Activated CD4-positive, alpha-beta memory T cell treated with anti-CD3 and anti-CD28 coated beads, Interleukin-2, amount 10 ng/mL, durations not matched to agents 7 days and 5 days (primary cell): ENCODE measurements around the gene SIX3. TPM values are rescaled to one million over a fixed set of nuclear protein-coding genes. Genes with fewer than 3 reads are reported as not detected.
A peak's percentile ranks its signal among the peaks of the same experiment; 100 is the strongest.

Experiments
- CTCF ChIA-PET: fragments of 350-600 bp; sonication (Branson Sonifier 250); formaldehyde crosslinking; loops from one replicate; lab custom pipeline; 2021; ENCODE audit warnings: antibody characterized with exemption, inconsistent platforms; lab: Charles Lee
- POLR2A ChIA-PET: fragments of 350-600 bp; sonication (Branson Sonifier 250); formaldehyde crosslinking; loops from one replicate; lab custom pipeline; 2021; ENCODE audit warnings: antibody characterized with exemption; lab: Charles Lee
- DNase-seq: peaks from one replicate; pipeline ENCODE4 v3.0.0-alpha.2; 2020
- H3K27ac Mint-ChIP-seq: one replicate; pipeline ENCODE4 v1.8.0; 2021; ENCODE audit warnings: mild to moderate bottlenecking, mixed read lengths
- H3K27me3 Mint-ChIP-seq: one replicate; pipeline ENCODE4 v1.8.0; 2021; ENCODE audit warnings: mixed read lengths
- H3K36me3 Mint-ChIP-seq: one replicate; pipeline ENCODE4 v1.8.0; 2021; ENCODE audit warnings: low read depth, mixed read lengths
- H3K4me1 Mint-ChIP-seq: one replicate; pipeline ENCODE4 v1.8.0; 2021; ENCODE audit warnings: mixed read lengths
- H3K4me3 Mint-ChIP-seq: one replicate; pipeline ENCODE4 v1.8.0; 2021; ENCODE audit warnings: mild to moderate bottlenecking, mixed read lengths
- H3K9me3 Mint-ChIP-seq: one replicate; pipeline ENCODE4 v1.8.0; 2021; ENCODE audit warnings: mixed read lengths
- total RNA-seq, 2 experiments: library from RNA; stranded (reverse); gene quantifications; one replicate each; pipeline ENCODE4 v1.2.3, GENCODE V29; 2021

Gene SIX3
- total RNA-seq, 2 experiments from 2014 or later: 0.08 to 0.13 TPM

GRCh38 chr2:44942304-44943030 lies 965 bp downstream of the SIX3 start:
- POLR2A ChIA-PET: interaction anchor here (0.6 kb wide), 1 partner anchor 10 kb away, joined by 3 read pairs; no protein-coding TSS in a partner anchor
- no peak overlapping the region for H3K27ac Mint-ChIP-seq

GRCh38 chr2:44943031-44943692 lies 1.7 kb downstream of the SIX3 start:
- no peak overlapping the region for H3K4me3 Mint-ChIP-seq
- H3K27me3 Mint-ChIP-seq: peaks cover 88% of the 10 kb centered on the region
- H3K27ac Mint-ChIP-seq: no peak overlapping the region
- ChIA-PET CTCF (interaction anchor here (1.4 kb wide), 1 partner anchor 463 kb away, joined by 4 read pairs; no protein-coding TSS in a partner anchor), POLR2A (interaction anchor here (0.6 kb wide), 1 partner anchor 11 kb away, joined by 3 read pairs; no protein-coding TSS in a partner anchor)
- peaks cover 38% of the 10 kb centered on the region for H3K4me1 Mint-ChIP-seq
- no peak for DNase-seq
- no peaks in the 10 kb centered on the region for H3K9me3 Mint-ChIP-seq
- peaks cover 2% of the 10 kb centered on the region for H3K36me3 Mint-ChIP-seq

More at GRCh38 chr2:44942304-44943030, 965 bp downstream of the SIX3 start:
- CTCF ChIA-PET: no interaction called here
- H3K4me1 Mint-ChIP-seq: peaks cover 38% of the 10 kb centered on the region
- DNase-seq: peak; percentile 44
- H3K27me3 Mint-ChIP-seq: peaks cover 86% of the 10 kb centered on the region
- no peaks in the 10 kb centered on the region for H3K9me3 Mint-ChIP-seq
- H3K4me3 Mint-ChIP-seq: peak overlapping the region; percentile 59
- H3K36me3 Mint-ChIP-seq: peaks cover 2% of the 10 kb centered on the region

DNA sequence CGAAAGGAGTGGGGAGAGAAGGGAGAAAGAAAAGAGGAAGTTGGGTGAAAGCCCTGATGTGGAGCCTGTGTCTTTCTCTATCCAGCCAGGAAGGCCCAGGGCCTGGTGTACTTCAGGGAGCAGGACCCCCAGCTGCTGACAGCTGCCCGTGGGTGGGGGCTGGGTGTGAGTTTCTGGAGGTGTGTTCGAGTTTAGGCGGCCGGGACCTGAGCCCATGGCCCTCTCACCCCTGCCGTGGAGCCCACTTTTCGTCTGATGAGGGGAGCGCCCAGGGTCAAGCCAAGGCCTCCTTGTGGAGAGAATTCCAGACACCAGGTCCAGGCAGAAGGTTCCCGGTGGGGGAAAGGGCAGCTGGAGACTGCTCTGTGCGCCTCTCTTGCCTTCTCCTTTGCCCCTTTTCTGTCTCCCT lies 2.2 kb downstream of the SIX3 start:
- Mint-ChIP-seq H3K4me3 (no peak overlapping the region), H3K36me3 (peaks cover 2% of the 10 kb centered on the region), H3K4me1 (peaks cover 35% of the 10 kb centered on the region), H3K9me3 (no peaks in the 10 kb centered on the region), H3K27ac (no peak overlapping the region), H3K27me3 (peaks cover 85% of the 10 kb centered on the region)
- DNase-seq: no peak
- POLR2A ChIA-PET: no interaction called here
- CTCF ChIA-PET: interaction anchor here (1.4 kb wide), 1 partner anchor 464 kb away, joined by 4 read pairs; no protein-coding TSS in a partner anchor

GRCh38 chr2:44944102-44944951 lies 2.8 kb downstream of the SIX3 start:
- DNase-seq: no peak
- H3K27me3 Mint-ChIP-seq: peaks cover 89% of the 10 kb centered on the region
- no peak overlapping the region for H3K4me3 Mint-ChIP-seq
- no peak overlapping the region for H3K27ac Mint-ChIP-seq
- ChIA-PET CTCF (interaction anchor here (1.4 kb wide), 1 partner anchor 464 kb away, joined by 4 read pairs; no protein-coding TSS in a partner anchor), POLR2A (no interaction called here)
- peaks cover 35% of the 10 kb centered on the region for H3K4me1 Mint-ChIP-seq
- H3K36me3 Mint-ChIP-seq: peaks cover 2% of the 10 kb centered on the region
- H3K9me3 Mint-ChIP-seq: no peaks in the 10 kb centered on the region

DNA sequence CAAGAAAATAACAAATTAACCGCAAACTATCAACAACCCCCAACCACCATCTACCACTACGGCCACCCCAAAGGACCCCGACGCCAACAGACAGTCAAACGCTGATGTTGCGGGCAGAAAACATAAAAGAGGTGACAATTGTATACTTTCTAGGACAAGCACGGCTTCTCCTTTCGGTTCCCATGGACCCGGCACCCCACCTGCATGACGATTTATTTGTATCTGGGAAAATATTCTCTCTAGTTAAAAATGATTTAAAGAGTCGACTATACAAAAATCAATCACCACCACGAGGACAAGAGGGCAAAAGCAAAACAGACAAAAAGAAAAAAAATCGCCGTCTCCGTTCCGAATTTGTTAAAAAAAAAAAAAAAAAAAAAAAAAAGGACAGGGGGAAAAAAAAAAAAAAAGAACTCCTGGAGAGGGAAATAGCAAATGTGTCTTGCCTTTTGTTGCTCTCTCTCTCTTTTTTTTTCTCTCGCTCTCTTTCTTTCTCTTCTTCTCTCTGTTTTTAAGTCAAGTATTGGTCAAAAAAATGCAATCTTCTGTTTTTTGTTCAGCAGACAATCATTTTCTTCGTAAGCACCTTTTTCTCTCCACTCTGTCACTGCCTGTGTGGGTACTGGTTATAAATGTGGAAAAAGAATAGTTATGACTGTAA lies 3.6 kb downstream of the SIX3 start:
- peaks cover under 1% of the 10 kb centered on the region for H3K36me3 Mint-ChIP-seq
- H3K27me3 Mint-ChIP-seq: peaks cover 87% of the 10 kb centered on the region
- ChIA-PET POLR2A (no interaction called here), CTCF (no interaction called here)
- peaks cover 31% of the 10 kb centered on the region for H3K4me1 Mint-ChIP-seq
- no peak overlapping the region for H3K27ac Mint-ChIP-seq
- DNase-seq: no peak
- no peaks in the 10 kb centered on the region for H3K9me3 Mint-ChIP-seq
- H3K4me3 Mint-ChIP-seq: no peak overlapping the region

GRCh38 chr2:44945676-44946371 lies 4.3 kb downstream of the SIX3 start:
- ChIA-PET CTCF (interaction anchor here (1.6 kb wide), 1 partner anchor 11 kb away, joined by 7 read pairs; no protein-coding TSS in a partner anchor), POLR2A (no interaction called here)
- H3K4me1 Mint-ChIP-seq: peaks cover 34% of the 10 kb centered on the region
- no peak overlapping the region for H3K27ac Mint-ChIP-seq
- peaks cover 88% of the 10 kb centered on the region for H3K27me3 Mint-ChIP-seq
- no peak overlapping the region for H3K4me3 Mint-ChIP-seq
- no peaks in the 10 kb centered on the region for H3K9me3 Mint-ChIP-seq
- H3K36me3 Mint-ChIP-seq: no peaks in the 10 kb centered on the region
- DNase-seq: no peak

GRCh38 chr2:44946372-44947027 lies 5.0 kb downstream of the SIX3 start:
- no peaks in the 10 kb centered on the region for H3K9me3 Mint-ChIP-seq
- no peak for DNase-seq
- H3K36me3 Mint-ChIP-seq: no peaks in the 10 kb centered on the region
- peaks cover 34% of the 10 kb centered on the region for H3K4me1 Mint-ChIP-seq
- peaks cover 88% of the 10 kb centered on the region for H3K27me3 Mint-ChIP-seq
- ChIA-PET POLR2A (no interaction called here), CTCF (interaction anchor here (1.6 kb wide), 1 partner anchor 10 kb away, joined by 7 read pairs; no protein-coding TSS in a partner anchor)
- no peak overlapping the region for H3K27ac Mint-ChIP-seq
- no peak overlapping the region for H3K4me3 Mint-ChIP-seq

- ChIA-PET POLR2A (no interaction called here), CTCF (interaction anchor here (1.6 kb wide), 1 partner anchor 9 kb away, joined by 7 read pairs; no protein-coding TSS in a partner anchor)
- peaks cover 85% of the 10 kb centered on the region for H3K27me3 Mint-ChIP-seq
- DNase-seq: no peak
- H3K9me3 Mint-ChIP-seq: no peaks in the 10 kb centered on the region
- peaks cover 31% of the 10 kb centered on the region for H3K4me1 Mint-ChIP-seq
- H3K36me3 Mint-ChIP-seq: no peaks in the 10 kb centered on the region
- no peak overlapping the region for H3K4me3 Mint-ChIP-seq
- no peak overlapping the region for H3K27ac Mint-ChIP-seq
Observed at GRCh38 chr2:44947028-44947375, 5.5 kb downstream of the SIX3 start.

- ChIA-PET CTCF (interaction anchor here (0.5 kb wide), 1 partner anchor 910 kb away, joined by 3 read pairs; no protein-coding TSS in a partner anchor), POLR2A (no interaction called here)
- Mint-ChIP-seq H3K4me1 (peaks cover 27% of the 10 kb centered on the region), H3K27ac (no peak overlapping the region), H3K4me3 (no peak overlapping the region), H3K27me3 (peaks cover 85% of the 10 kb centered on the region), H3K36me3 (no peaks in the 10 kb centered on the region), H3K9me3 (no peaks in the 10 kb centered on the region)
- no peak for DNase-seq
Observed at GRCh38 chr2:44948565-44949328, 7.2 kb downstream of the SIX3 start.

DNA sequence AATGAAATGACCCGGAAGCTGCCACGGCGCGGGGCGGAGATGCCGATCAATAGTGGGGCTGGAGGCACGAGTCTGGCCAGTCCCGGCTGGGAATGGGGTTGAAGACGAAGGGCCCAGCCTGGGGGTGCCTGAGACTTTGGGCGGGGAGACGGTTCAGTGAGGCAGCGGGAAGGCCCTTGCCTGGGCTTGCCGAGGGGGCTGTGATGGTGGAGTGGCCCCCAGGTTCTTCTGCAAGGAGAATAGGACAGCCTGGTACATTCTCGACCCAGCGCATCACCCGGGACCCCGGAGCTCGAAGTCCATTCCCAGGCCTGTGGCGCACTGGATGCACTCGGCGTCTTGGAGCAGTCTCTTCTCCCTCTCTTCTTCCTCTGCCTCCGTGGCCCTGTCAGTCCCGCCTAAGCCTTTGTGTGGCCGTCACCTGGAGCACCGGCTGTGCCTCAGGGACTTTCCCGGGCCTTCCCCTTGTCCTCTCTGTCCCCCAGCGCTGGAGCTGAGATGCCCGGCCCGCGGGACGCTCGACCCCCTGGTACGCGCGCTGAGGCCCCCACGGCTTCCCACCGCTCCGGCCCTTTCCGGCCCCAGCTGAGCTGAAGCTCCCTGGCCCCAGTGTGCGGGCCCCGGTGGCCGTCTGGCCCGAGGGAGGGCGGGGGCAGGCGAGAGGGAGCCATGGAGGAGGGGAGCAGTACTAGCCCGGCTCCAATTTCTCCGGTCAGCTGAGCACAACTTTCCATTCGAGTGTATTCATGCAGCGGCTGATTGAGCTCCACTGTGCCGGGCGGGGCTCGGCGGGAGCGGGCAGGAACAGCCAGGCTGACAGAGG lies 8.0 kb downstream of the SIX3 start:
- CTCF ChIA-PET: interaction anchor here (0.5 kb wide), 1 partner anchor 911 kb away, joined by 3 read pairs; no protein-coding TSS in a partner anchor
- peaks cover 89% of the 10 kb centered on the region for H3K27me3 Mint-ChIP-seq
- peaks cover 25% of the 10 kb centered on the region for H3K4me1 Mint-ChIP-seq
- no peaks in the 10 kb centered on the region for H3K9me3 Mint-ChIP-seq
- H3K27ac Mint-ChIP-seq: no peak overlapping the region
- POLR2A ChIA-PET: no interaction called here
- no peaks in the 10 kb centered on the region for H3K36me3 Mint-ChIP-seq
- no peak for DNase-seq
- H3K4me3 Mint-ChIP-seq: no peak overlapping the region
